DOHH2 (cell line): Measurements from ENCODE around the gene ZNF8.
A peak's percentile ranks its signal among the peaks of the same experiment; 100 is the strongest.
"Not testable (repeated sequence)": the region's sequence is repeated elsewhere in the genome, so short reads cannot be mapped to it uniquely, and the experiment has no call there.

Source experiments
- H3F3A ChIP-seq: fragments of 200-600 bp; sonication (generic), shearing (Covaris generic); 2 replicates; pipeline ENCODE4 v1.6.0; 2016; ENCODE audit warnings: antibody characterized with exemption, mild to moderate bottlenecking; ENCODE audit not compliant: control insufficient read depth, insufficient read depth
- H3K27ac ChIP-seq: fragments of 200-600 bp; sonication (generic); 2 replicates; pipeline ENCODE4 v1.5.1; 2014; ENCODE audit warnings: low read depth, mild to moderate bottlenecking, low read length, moderate library complexity
- H3K27me3 ChIP-seq: fragments of 200-600 bp; sonication (generic); 2 replicates; pipeline ENCODE4 v1.6.1; 2014; ENCODE audit warnings: mild to moderate bottlenecking, low read length, mixed read lengths; ENCODE audit not compliant: control insufficient read depth
- H3K36me3 ChIP-seq: fragments of 200-600 bp; sonication (generic); 2 replicates; pipeline ENCODE4 v1.6.1; 2014; ENCODE audit warnings: mild to moderate bottlenecking, low read length, moderate library complexity, mixed read lengths; ENCODE audit not compliant: control insufficient read depth
- H3K4me1 ChIP-seq: fragments of 200-600 bp; sonication (generic); 2 replicates; pipeline ENCODE4 v1.6.1; 2014; ENCODE audit warnings: mild to moderate bottlenecking, low read length, mixed read lengths; ENCODE audit not compliant: control insufficient read depth
- H3K4me2 ChIP-seq: fragments of 200-600 bp; sonication (generic); 2 replicates; pipeline ENCODE4 v1.6.0; 2014; ENCODE audit warnings: mild to moderate bottlenecking, low read length, moderate library complexity
- H3K4me3 ChIP-seq: fragments of 200-600 bp; sonication (generic); 2 replicates; pipeline ENCODE4 v1.5.1; 2014; ENCODE audit warnings: mild to moderate bottlenecking, low read length, mixed read lengths
- H3K79me2 ChIP-seq: fragments of 200-600 bp; sonication (generic); 2 replicates; pipeline ENCODE4 v1.6.1; 2014; ENCODE audit warnings: mild to moderate bottlenecking, low read length, mixed read lengths; ENCODE audit not compliant: control insufficient read depth
- H3K9me2 ChIP-seq: fragments of 200-600 bp; sonication (generic); replicated peaks from 2 replicates; pipeline ENCODE4 v1.6.1; 2014; ENCODE audit warnings: mild to moderate bottlenecking, low read length, mixed read lengths; ENCODE audit not compliant: control insufficient read depth
- H3K9me3 ChIP-seq: fragments of 200-600 bp; sonication (generic); 2 replicates; pipeline ENCODE4 v1.6.1; 2014; ENCODE audit warnings: antibody characterized with exemption, low read length, mixed read lengths; ENCODE audit not compliant: control insufficient read depth, insufficient read depth
- H4K20me1 ChIP-seq: fragments of 200-600 bp; sonication (generic); 2 replicates; pipeline ENCODE4 v1.6.0; 2014; ENCODE audit warnings: low read depth, mild to moderate bottlenecking, antibody characterized with exemption, low read length, moderate library complexity; ENCODE audit not compliant: control insufficient read depth, insufficient read depth
- CTCF ChIP-seq: fragments of 200-600 bp; sonication (generic); IDR thresholded peaks from one replicate; pipeline ENCODE4 v1.5.1; 2014; ENCODE audit warnings: antibody characterized with exemption, mild to moderate bottlenecking, low read depth, low read length; ENCODE audit not compliant: poor library complexity, severe bottlenecking
- EZH2phosphoT487 ChIP-seq: fragments of 200-600 bp; sonication (generic); IDR thresholded peaks from 2 replicates; pipeline ENCODE4 v1.6.1; 2017; ENCODE audit warnings: borderline replicate concordance, mild to moderate bottlenecking, antibody characterized with exemption, low read length, moderate library complexity, mixed read lengths

The ZNF8 gene

GRCh38 chr19:58338825-58339558 is 60.2 kb downstream of the ZNF8 start:
- Histone ChIP-seq H3K79me2 (no peaks in the 10 kb centered on the region), H3F3A (no peaks in the 10 kb centered on the region), H3K4me2 (no peak overlapping the region), H4K20me1 (no peaks in the 10 kb centered on the region), H3K27me3 (no peaks in the 10 kb centered on the region), H3K27ac (no peak overlapping the region), H3K9me3 (no peaks in the 10 kb centered on the region), H3K4me1 (no peaks in the 10 kb centered on the region), H3K36me3 (peaks cover 27% of the 10 kb centered on the region), H3K4me3 (no peak overlapping the region), H3K9me2 (no peaks in the 10 kb centered on the region)
- TF ChIP-seq EZH2phosphoT487: no peak
- TF ChIP-seq CTCF: no peak

- no peak overlapping the region for H3K4me3 ChIP-seq
- H4K20me1 ChIP-seq: no peaks in the 10 kb centered on the region
- peaks cover 11% of the 10 kb centered on the region for H3K36me3 ChIP-seq
- 0 out of 2 replicates have a peak overlapping the region, but pooled peaks have one; percentile 27 for H3K4me2 ChIP-seq
- peaks cover 32% of the 10 kb centered on the region for H3K79me2 ChIP-seq
- no peak overlapping the region for H3K27ac ChIP-seq
- no peaks in the 10 kb centered on the region for H3K9me2 ChIP-seq
- H3F3A ChIP-seq: 0 out of 2 replicates have a peak, but pooled peaks cover 2% of the 10 kb centered on the region
- TF ChIP-seq EZH2phosphoT487 (no peak), CTCF (no peak)
- no peaks in the 10 kb centered on the region for H3K27me3 ChIP-seq
- peaks cover 27% of the 10 kb centered on the region for H3K4me1 ChIP-seq
- no peaks in the 10 kb centered on the region for H3K9me3 ChIP-seq
These were observed 66.8 kb downstream of the ZNF8 start for GRCh38 chr19:58345558-58345957.

- Histone ChIP-seq H4K20me1 (no peaks in the 10 kb centered on the region), H3F3A (0 out of 2 replicates have a peak, but pooled peaks cover 2% of the 10 kb centered on the region), H3K9me3 (no peaks in the 10 kb centered on the region), H3K9me2 (no peaks in the 10 kb centered on the region), H3K4me3 (peak overlapping the region; percentile 91), H3K4me1 (peaks cover 27% of the 10 kb centered on the region), H3K4me2 (peak overlapping the region; percentile 67), H3K27me3 (no peaks in the 10 kb centered on the region), H3K27ac (peak overlapping the region; percentile 29; the same call in 1 of the 2 replicates), H3K36me3 (peaks cover 13% of the 10 kb centered on the region), H3K79me2 (peaks cover 32% of the 10 kb centered on the region)
- TF ChIP-seq EZH2phosphoT487 (no peak), CTCF (no peak)
These were observed 68.5 kb downstream of the ZNF8 start for GRCh38 chr19:58346961-58347929.

GRCh38 chr19:58348080-58348479 is 69.3 kb downstream of the ZNF8 start:
- Histone ChIP-seq H3K4me3 (peak overlapping the region; percentile 91), H3K79me2 (peaks cover 32% of the 10 kb centered on the region), H3K27ac (peak overlapping the region; percentile 29; the same call in 1 of the 2 replicates), H3K36me3 (peaks cover 13% of the 10 kb centered on the region), H3K4me2 (peak overlapping the region; percentile 67), H3K4me1 (peaks cover 27% of the 10 kb centered on the region)
- not testable (repeated sequence) for H3K27me3 ChIP-seq, H4K20me1 ChIP-seq, H3K9me3 ChIP-seq, H3F3A ChIP-seq, H3K9me2 ChIP-seq
